SK-N-SH (cell line): ENCODE results near the gene CD207. TPM values are rescaled to one million over a fixed set of nuclear protein-coding genes. Genes with fewer than 3 reads are reported as not detected.

ENCODE experiments used
- CTCF ChIA-PET: fragments of 300-600, 350-600 bp; formaldehyde crosslinking; extraction: SDS; loops from one replicate; lab custom pipeline; 2021; lab: Yijun Ruan, JAX
- POLR2A ChIA-PET: fragments of 350-600 bp; sonication (Branson Sonifier 250); formaldehyde crosslinking; extraction: SDS; loops from one replicate; lab custom pipeline; 2020; ENCODE audit warnings: antibody characterized with exemption, inconsistent platforms; lab: Yijun Ruan, JAX
- DNase-seq: peaks from one replicate; pipeline ENCODE4 v3.0.0; 2012
- H2AFZ ChIP-seq: fragments of 200-600 bp; sonication (generic); 2 replicates; pipeline ENCODE4 v1.8.1; 2016; ENCODE audit warnings: antibody characterized with exemption, mild to moderate bottlenecking, low read depth
- H3F3A ChIP-seq: fragments of 200-600 bp; sonication (generic); replicated peaks from 2 replicates; pipeline ENCODE3; 2016; ENCODE audit warnings: antibody characterized with exemption, mild to moderate bottlenecking; ENCODE audit not compliant: insufficient read depth
- H3K27ac ChIP-seq, 2 experiments: fragments of 200-500 bp in 1 of 2; fragments of 200-600 bp in 1 of 2; sonication (Bioruptor generic) in 1 of 2; sonication (generic), shearing (Covaris generic) in 1 of 2; 2 replicates each; pipeline versions ENCODE4 v1.5.1 to v1.6.1; 2014 to 2016; ENCODE audit warnings: low read depth in 2 of 2, inconsistent platforms in 1 of 2, low read length in 1 of 2, mild to moderate bottlenecking in 1 of 2, mixed read lengths in 1 of 2
- H3K27me3 ChIP-seq: fragments of 200-600 bp; sonication (generic), shearing (Covaris generic); 2 replicates; pipeline ENCODE4 v1.6.1; 2016; ENCODE audit warnings: mixed run types; ENCODE audit not compliant: insufficient read depth
- H3K36me3 ChIP-seq, 2 experiments: fragments of 200-500 bp in 1 of 2; fragments of 200-600 bp in 1 of 2; sonication (Bioruptor generic) in 1 of 2; sonication (generic) in 1 of 2; replicated peaks in 1 of 2; 2 replicates each; pipeline versions ENCODE3 to v1.5.1; 2014 to 2016; ENCODE audit warnings: low read length in 1 of 2, mild to moderate bottlenecking in 1 of 2; ENCODE audit not compliant: insufficient read depth in 2 of 2, control insufficient read depth in 1 of 2
- H3K4me1 ChIP-seq, 2 experiments: fragments of 200-500 bp in 1 of 2; fragments of 200-600 bp in 1 of 2; sonication (Bioruptor generic) in 1 of 2; sonication (generic), shearing (Covaris generic) in 1 of 2; 2 replicates each; pipeline versions ENCODE4 v1.5.1 to v1.6.1; 2014 to 2016; ENCODE audit warnings: low read depth in 1 of 2, low read length in 1 of 2, mixed run types in 1 of 2; ENCODE audit not compliant: insufficient read depth in 2 of 2, control insufficient read depth in 1 of 2
- H3K4me2 ChIP-seq: fragments of 200-600 bp; sonication (generic), shearing (Covaris generic); 2 replicates; pipeline ENCODE4 v1.6.1; 2017; ENCODE audit warnings: mixed run types
- H3K4me3 ChIP-seq, 2 experiments: fragments of 200-500 bp in 1 of 2; fragments of 200-600 bp in 1 of 2; sonication (Bioruptor generic) in 1 of 2; sonication (generic), shearing (Covaris generic) in 1 of 2; 2 replicates each; pipeline versions ENCODE4 v1.5.1 to v1.8.1; 2014 to 2016; ENCODE audit warnings: low read depth in 2 of 2, inconsistent platforms in 1 of 2, low read length in 1 of 2, mild to moderate bottlenecking in 1 of 2, mixed read lengths in 1 of 2, moderate library complexity in 1 of 2
- H3K79me2 ChIP-seq: fragments of 200-600 bp; sonication (generic); 2 replicates; pipeline ENCODE4 v1.8.1; 2017; ENCODE audit warnings: mild to moderate bottlenecking; ENCODE audit not compliant: insufficient read depth
- H3K9ac ChIP-seq: fragments of 200-600 bp; sonication (generic); 2 replicates; pipeline ENCODE4 v1.6.1; 2017; ENCODE audit warnings: mixed run types
- H3K9me2 ChIP-seq: fragments of 200-600 bp; sonication (generic); 2 replicates; pipeline ENCODE4 v1.6.1; 2017; ENCODE audit warnings: mixed run types
- H3K9me3 ChIP-seq: fragments of 200-600 bp; sonication (generic); 2 replicates; pipeline ENCODE4 v1.6.1; 2017; ENCODE audit warnings: mixed run types, mild to moderate bottlenecking, moderate library complexity
- H4K20me1 ChIP-seq: fragments of 200-600 bp; sonication (generic); 2 replicates; pipeline ENCODE4 v1.6.1; 2017; ENCODE audit warnings: mild to moderate bottlenecking, mixed run types; ENCODE audit not compliant: insufficient read depth
- CHD2 ChIP-seq: fragments of 150-350 bp; IDR thresholded peaks from 2 replicates; pipeline ENCODE4 v1.6.1; 2018; ENCODE audit warnings: low read length; ENCODE audit not compliant: partially characterized antibody
- ELF1 ChIP-seq: IDR thresholded peaks from 2 replicates; pipeline ENCODE4 v1.4.0; 2012
- EP300 ChIP-seq, 2 experiments: IDR thresholded peaks; 2 replicates each; pipeline versions ENCODE4 v1.4.0 to v1.6.1; 2012; ENCODE audit warnings: borderline replicate concordance in 1 of 2, low read depth in 1 of 2, low read length in 1 of 2
- EZH2phosphoT487 ChIP-seq: fragments of 200-600 bp; sonication (generic); IDR thresholded peaks from 2 replicates; pipeline ENCODE4 v1.6.1; 2017; ENCODE audit warnings: low read depth, mixed run types, mild to moderate bottlenecking, antibody characterized with exemption, moderate library complexity, borderline replicate concordance
- FOSL2 ChIP-seq: IDR thresholded peaks from 2 replicates; pipeline ENCODE4 v1.4.0; 2012; ENCODE audit warnings: low read depth, mild to moderate bottlenecking, moderate library complexity, borderline replicate concordance
- FOXM1 ChIP-seq: IDR thresholded peaks from 2 replicates; pipeline ENCODE4 v1.4.0; 2012; ENCODE audit warnings: low read depth, mild to moderate bottlenecking
- IRF3 ChIP-seq: fragments of 150-350 bp; IDR thresholded peaks from 2 replicates; pipeline ENCODE4 v1.6.1; 2016; ENCODE audit warnings: mild to moderate bottlenecking, low read depth, low read length
- NRF1 ChIP-seq: IDR thresholded peaks from 2 replicates; pipeline ENCODE4 v1.6.1; 2012; ENCODE audit warnings: low read depth, mild to moderate bottlenecking, low read length
- POLR2AphosphoS5 ChIP-seq: IDR thresholded peaks from 2 replicates; pipeline ENCODE4 v1.6.1; 2012; ENCODE audit warnings: low read depth, low read length
- RAD21 ChIP-seq: IDR thresholded peaks from 2 replicates; pipeline ENCODE4 v1.6.1; 2012; ENCODE audit warnings: mild to moderate bottlenecking, low read length
- RFX5 ChIP-seq: IDR thresholded peaks from 2 replicates; pipeline ENCODE4 v1.6.1; 2012; ENCODE audit warnings: mild to moderate bottlenecking, improper control_type of control experiment, low read length
- SMC3 ChIP-seq: IDR thresholded peaks from 2 replicates; pipeline ENCODE4 v1.6.1; 2012; ENCODE audit warnings: low read depth, low read length, improper control_type of control experiment
- TAF1 ChIP-seq: IDR thresholded peaks from 2 replicates; pipeline ENCODE4 v1.6.1; 2012; ENCODE audit warnings: low read depth, mild to moderate bottlenecking, low read length, moderate library complexity, borderline replicate concordance
- TEAD4 ChIP-seq: IDR thresholded peaks from 2 replicates; pipeline ENCODE4 v1.4.0; 2012; ENCODE audit warnings: mild to moderate bottlenecking, borderline replicate concordance; ENCODE audit not compliant: insufficient read depth
- USF2 ChIP-seq: fragments of 150-350 bp; IDR thresholded peaks from 2 replicates; pipeline ENCODE4 v1.6.1; 2017; ENCODE audit warnings: antibody characterized with exemption, low read length, low read depth, borderline replicate concordance
- YY1 ChIP-seq: IDR thresholded peaks from 2 replicates; pipeline ENCODE4 v1.4.0; 2012; ENCODE audit warnings: low read depth, mild to moderate bottlenecking
- WGBS: methylation state at CpG from one replicate; pipeline ENCODE4 v1.1.6; 2017; ENCODE audit warnings: low lambda C conversion rate; 5-methylcytosine and 5-hydroxymethylcytosine counted together
- polyA plus RNA-seq, 3 experiments: library from polyadenylated mRNA; depleted of rRNA; stranded (reverse); fragments of >200 nt; gene quantifications; 2 replicates each; pipeline ENCODE4 v1.2.3, GENCODE V29; 2012
- TF ChIP-seq, protein P1 (sequence below): fragments of 200-600 bp; sonication (generic); IDR thresholded peaks from 2 replicates; pipeline ENCODE4 v1.6.1; 2017; ENCODE audit warnings: antibody characterized with exemption, mild to moderate bottlenecking, moderate library complexity
- TF ChIP-seq, protein P2 (sequence below): IDR thresholded peaks from 2 replicates; pipeline ENCODE4 v1.4.0; 2012; ENCODE audit warnings: low read depth, borderline replicate concordance

Gene CD207
- polyA plus RNA-seq, 1 of the 3 experiments (the other 2 are of a cell fraction) = 0.33 TPM

- Histone ChIP-seq H3K4me3 (no peak overlapping the region), H2AFZ (no peak overlapping the region), H3K79me2 (no peaks in the 10 kb centered on the region), H3K9ac (no peak overlapping the region), H3K27me3 (no peaks in the 10 kb centered on the region; the same call in 1 of the 2 replicates), H3K27ac (no peak overlapping the region), H3K36me3 (no peaks in the 10 kb centered on the region), H3K9me3 (no peaks in the 10 kb centered on the region), H3K4me2 (no peak overlapping the region), H3K4me1 (no peaks in the 10 kb centered on the region), H4K20me1 (no peaks in the 10 kb centered on the region), H3K9me2 (no peaks in the 10 kb centered on the region), H3F3A (no peaks in the 10 kb centered on the region)
- DNase-seq = no peak
- ChIA-PET POLR2A (no interaction called here), CTCF (interaction anchor here (1.1 to 1.6 kb wide), 2 partner anchors 11 to 16 kb away, joined by 3 to 4 read pairs; partner anchors contain the start of gene FIGLA)
- 29% methylated on average over 7 of the region's 10 CpGs for WGBS
- no peak for TF ChIP-seq NRF1
- TF ChIP-seq FOSL2 = no peak
- TF ChIP-seq, protein P1, sequence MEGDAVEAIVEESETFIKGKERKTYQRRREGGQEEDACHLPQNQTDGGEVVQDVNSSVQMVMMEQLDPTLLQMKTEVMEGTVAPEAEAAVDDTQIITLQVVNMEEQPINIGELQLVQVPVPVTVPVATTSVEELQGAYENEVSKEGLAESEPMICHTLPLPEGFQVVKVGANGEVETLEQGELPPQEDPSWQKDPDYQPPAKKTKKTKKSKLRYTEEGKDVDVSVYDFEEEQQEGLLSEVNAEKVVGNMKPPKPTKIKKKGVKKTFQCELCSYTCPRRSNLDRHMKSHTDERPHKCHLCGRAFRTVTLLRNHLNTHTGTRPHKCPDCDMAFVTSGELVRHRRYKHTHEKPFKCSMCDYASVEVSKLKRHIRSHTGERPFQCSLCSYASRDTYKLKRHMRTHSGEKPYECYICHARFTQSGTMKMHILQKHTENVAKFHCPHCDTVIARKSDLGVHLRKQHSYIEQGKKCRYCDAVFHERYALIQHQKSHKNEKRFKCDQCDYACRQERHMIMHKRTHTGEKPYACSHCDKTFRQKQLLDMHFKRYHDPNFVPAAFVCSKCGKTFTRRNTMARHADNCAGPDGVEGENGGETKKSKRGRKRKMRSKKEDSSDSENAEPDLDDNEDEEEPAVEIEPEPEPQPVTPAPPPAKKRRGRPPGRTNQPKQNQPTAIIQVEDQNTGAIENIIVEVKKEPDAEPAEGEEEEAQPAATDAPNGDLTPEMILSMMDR = no peak
- TF ChIP-seq EP300 (IDR thresholded peaks at IDR 0.05; ENCODE audit: borderline replicate concordance in 1 of 2, low read depth in 1 of 2, low read length in 1 of 2) = no peak
- TF ChIP-seq YY1 = no peak
- TF ChIP-seq RAD21 = no peak
- TF ChIP-seq, protein P2, sequence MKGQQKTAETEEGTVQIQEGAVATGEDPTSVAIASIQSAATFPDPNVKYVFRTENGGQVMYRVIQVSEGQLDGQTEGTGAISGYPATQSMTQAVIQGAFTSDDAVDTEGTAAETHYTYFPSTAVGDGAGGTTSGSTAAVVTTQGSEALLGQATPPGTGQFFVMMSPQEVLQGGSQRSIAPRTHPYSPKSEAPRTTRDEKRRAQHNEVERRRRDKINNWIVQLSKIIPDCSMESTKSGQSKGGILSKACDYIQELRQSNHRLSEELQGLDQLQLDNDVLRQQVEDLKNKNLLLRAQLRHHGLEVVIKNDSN = no peak
- no peak for TF ChIP-seq EZH2phosphoT487
- TF ChIP-seq IRF3 = no peak
- no peak for TF ChIP-seq ELF1
- no peak for TF ChIP-seq TAF1
- no peak for TF ChIP-seq SMC3
- no peak for TF ChIP-seq POLR2AphosphoS5
- no peak for TF ChIP-seq USF2
- TF ChIP-seq CHD2 = no peak
- TF ChIP-seq FOXM1 = no peak
- no peak for TF ChIP-seq TEAD4
- no peak for TF ChIP-seq RFX5
These were observed 33.9 kb downstream of the CD207 start for GRCh38 chr2:70801607-70802263.
